ENCODE data around the gene GAS2.

DNA sequence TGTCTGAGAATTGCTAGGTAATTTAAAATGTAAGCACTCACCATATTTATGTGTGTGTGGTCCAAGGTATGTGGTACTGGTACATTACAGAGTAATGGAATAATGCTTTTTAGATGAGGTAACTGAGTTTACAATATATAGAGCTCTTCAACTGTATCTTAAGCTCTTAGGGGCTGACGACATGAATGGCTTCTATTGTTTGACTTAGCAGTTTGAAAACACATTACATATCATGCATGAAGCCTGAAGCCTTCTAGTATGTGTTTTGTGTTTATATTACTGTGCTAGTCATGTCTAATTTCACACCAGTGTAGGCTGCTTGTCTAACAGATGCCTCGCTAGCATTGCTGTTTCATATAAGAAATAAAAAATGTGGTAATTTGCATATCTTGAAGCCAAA lies 37.2 kb downstream of the GAS2 start:
- TF ChIP-seq CTCF (IDR thresholded peaks at IDR 0.05) (no peak), POLR2A (IDR thresholded peaks at IDR 0.05) (no peak)
